HepG2 (cell line): ENCODE results near the gene PCNX4. TPM values are rescaled to one million over a fixed set of nuclear protein-coding genes. Genes with fewer than 3 reads are reported as not detected.

ENCODE experiments used
- ATAC-seq: fragments of 200-7000 bp; cut with Tn5 transposase; 3 replicates; pipeline ENCODE4 v1.9.1; 2020; ENCODE audit warnings: mild to moderate bottlenecking, moderate library complexity
- BruUV-seq: library from RNA; stranded (reverse); fragments of 400-500 nt; replicated peaks from 2 replicates; lab custom pipeline; 2021; lab: Mats Ljungman, UMichigan
- CTCF ChIA-PET: fragments of 300-600 bp; formaldehyde crosslinking; extraction: SDS; loops from one replicate; lab custom pipeline; 2021; ENCODE audit warnings: low total read pairs, inconsistent platforms, low intra/inter-chr PET ratio; lab: Yijun Ruan, JAX
- POLR2A ChIA-PET: fragments of 350-600 bp; sonication (Branson Sonifier 250); formaldehyde crosslinking; loops from one replicate; lab custom pipeline; 2020; ENCODE audit warnings: antibody characterized with exemption, inconsistent platforms; lab: Yijun Ruan, JAX
- DNase-seq: peaks from one replicate; pipeline ENCODE4 v3.0.0-alpha.2; 2015; ENCODE audit warnings: low spot score
- FAIRE-seq: peaks from 3 replicates; lab custom pipeline; 2011; peaks lifted over from hg19 to GRCh38; lab: Jason Lieb, UNC
- H2AFZ ChIP-seq: one replicate; pipeline ENCODE4 v1.6.1; 2011; ENCODE audit warnings: low read length, inconsistent platforms
- H3K27ac ChIP-seq: fragments of 300-600 bp; 3 replicates; pipeline ENCODE4 v1.8.0; 2011; ENCODE audit warnings: mixed run types, mild to moderate bottlenecking, mixed read lengths, low read length, inconsistent platforms; ENCODE audit not compliant: insufficient read depth; ENCODE audit errors: extremely low read length
- H3K27me3 ChIP-seq, 2 experiments: fragments of 200-600 bp in 1 of 2; 2 replicates in 1 of 2; 3 replicates in 1 of 2; pipeline versions ENCODE4 v1.6.0 to v1.8.0; 2011; ENCODE audit warnings: low read length in 2 of 2, mild to moderate bottlenecking in 2 of 2, moderate library complexity in 2 of 2, inconsistent platforms in 1 of 2; ENCODE audit not compliant: insufficient read depth in 2 of 2, control insufficient read depth in 1 of 2
- H3K36me3 ChIP-seq, 2 experiments: fragments of 200-600 bp in 1 of 2; replicated peaks in 1 of 2; 2 replicates in 1 of 2; 3 replicates in 1 of 2; pipeline versions ENCODE4 v1.5.1 to v1.8.0; 2011; ENCODE audit warnings: low read length in 2 of 2, inconsistent platforms in 1 of 2; ENCODE audit not compliant: insufficient read depth in 2 of 2, control insufficient read depth in 1 of 2
- H3K4me1 ChIP-seq: 2 replicates; pipeline ENCODE4 v1.5.1; 2012; ENCODE audit warnings: low read length, inconsistent platforms; ENCODE audit not compliant: insufficient read depth
- H3K4me2 ChIP-seq: 2 replicates; pipeline ENCODE4 v1.6.0; 2011; ENCODE audit warnings: low read depth, low read length, inconsistent platforms
- H3K4me3 ChIP-seq, 3 experiments: fragments of 200-600 bp in 1 of 3; sonication (generic), shearing (Covaris generic) in 1 of 3; replicated peaks in 1 of 3; 2 replicates each; pipeline ENCODE4 v1.5.1; 2011 to 2016; ENCODE audit warnings: low read length in 3 of 3, inconsistent platforms in 2 of 3, low read depth in 2 of 3, mild to moderate bottlenecking in 2 of 3, control low read depth in 1 of 3, mixed read lengths in 1 of 3; ENCODE audit not compliant: insufficient read depth in 1 of 3
- H3K79me2 ChIP-seq: one replicate; pipeline ENCODE4 v1.6.1; 2011; ENCODE audit warnings: low read length, inconsistent platforms; ENCODE audit not compliant: insufficient read depth
- H3K9ac ChIP-seq: 2 replicates; pipeline ENCODE4 v1.6.0; 2011; ENCODE audit warnings: mild to moderate bottlenecking, low read depth, low read length, inconsistent platforms; ENCODE audit not compliant: insufficient read depth
- H3K9me3 ChIP-seq: 2 replicates; pipeline ENCODE4 v1.5.1; 2012; ENCODE audit warnings: mild to moderate bottlenecking, low read length
- H4K20me1 ChIP-seq: 2 replicates; pipeline ENCODE4 v1.6.0; 2011; ENCODE audit warnings: inconsistent platforms, mild to moderate bottlenecking, low read length, moderate library complexity; ENCODE audit not compliant: insufficient read depth
- ARID5B ChIP-seq: IDR thresholded peaks from 2 replicates; pipeline ENCODE4 v1.4.0; 2020; ENCODE audit warnings: mild to moderate bottlenecking, missing genetic modification reagents
- CBFB ChIP-seq: sonication (generic); formaldehyde crosslinking; IDR thresholded peaks from 2 replicates; pipeline ENCODE4 v1.4.0; 2020; ENCODE audit warnings: missing genetic modification reagents
- KDM3A ChIP-seq: IDR thresholded peaks from 2 replicates; pipeline ENCODE4 v1.6.1; 2018; ENCODE audit warnings: low read depth, missing compliant biosample characterization
- ZBTB21 ChIP-seq: sonication (generic); formaldehyde crosslinking; IDR thresholded peaks from 2 replicates; pipeline ENCODE4 v1.4.0; 2020; ENCODE audit warnings: missing genetic modification reagents
- ZNF3 ChIP-seq: IDR thresholded peaks from 2 replicates; pipeline ENCODE4 v1.7.0; 2017; ENCODE audit warnings: inconsistent platforms
- ZNF431 ChIP-seq: sonication (generic); formaldehyde crosslinking; IDR thresholded peaks from 2 replicates; pipeline ENCODE4 v1.9.0; 2022; ENCODE audit warnings: missing genetic modification reagents, low read depth, mild to moderate bottlenecking, borderline replicate concordance
- ZUFSP ChIP-seq: sonication (generic); formaldehyde crosslinking; IDR thresholded peaks from 2 replicates; pipeline ENCODE4 v1.9.0; 2021; ENCODE audit warnings: missing genetic modification reagents, mild to moderate bottlenecking, borderline replicate concordance
- WGBS: methylation state at CpG from one replicate; pipeline ENCODE4 v1.1.6; 2017; ENCODE audit warnings: low lambda C conversion rate; 5-methylcytosine and 5-hydroxymethylcytosine counted together
- in situ Hi-C: cut with HindIII; loops from 2 replicates; pipeline ENCODE4 v1.10.0; 2017; ENCODE audit warnings: low pct_unique_long_range_greater_than_20kb; ENCODE audit not compliant: extremely low pct_ligation_motif_present
- intact Hi-C: fragments of 100-400 bp; cut with micrococcal nuclease; formaldehyde crosslinking; loops from one replicate; pipeline ENCODE4 v1.10.0; 2022; ENCODE audit not compliant: unreplicated experiment
- polyA plus RNA-seq, 8 experiments: library from polyadenylated mRNA; depleted of rRNA in 3 of 8; stranded (reverse) in 7 of 8; unstranded in 1 of 8; fragments of >200 nt; fragmentation: Illumina TruSeq in 4 of 8; extraction: Trizol in 4 of 8; gene quantifications; 2 replicates each; pipeline versions ENCODE4 v1.2.1 to v1.2.3, GENCODE V29; 2011 to 2016; ENCODE audit warnings: low read depth in 4 of 8, missing spikeins in 1 of 8, mixed read lengths in 1 of 8; ENCODE audit not compliant: insufficient read depth in 1 of 8
- total RNA-seq, 5 experiments: library from RNA; depleted of rRNA; stranded (reverse); fragments of >200 nt; fragmentation: Illumina TruSeq; extraction: Trizol; gene quantifications; 2 replicates each; pipeline ENCODE4 v1.2.3, GENCODE V29; 2016; ENCODE audit warnings: low read depth in 1 of 5
- TF ChIP-seq, protein P1 (sequence below): sonication (generic); formaldehyde crosslinking; conservative IDR thresholded peaks from 2 replicates; pipeline ENCODE4 v1.4.0; 2020; ENCODE audit warnings: mild to moderate bottlenecking, missing genetic modification reagents, moderate library complexity

Gene PCNX4
- total and polyA plus RNA-seq, 2 of the 13 experiments (the other 11 are each of a cell fraction or from before 2014, with no cell fraction given) = 28.6 to 43.0 TPM

GRCh38 chr14:60175255-60175902 is 83.7 kb downstream of the PCNX4 start:
- ChIA-PET CTCF (no interaction called here), POLR2A (no interaction called here)
- in situ Hi-C loops (loop anchor here (25.0 kb wide), 1 partner anchor 663 kb away; no protein-coding TSS in a partner anchor), intact Hi-C loops (no loop called here)
- no peak overlapping the region for H3K9ac ChIP-seq
- DNase-seq (no peak), ATAC-seq (no peak), FAIRE-seq (no peak)
- no peaks in the 10 kb centered on the region for H3K36me3 ChIP-seq
- 10% methylated on average over 2 of the region's 2 CpGs for WGBS
- H3K4me3 ChIP-seq = no peak overlapping the region
- no TSS peak for BruUV-seq
- H3K9me3 ChIP-seq = no peaks in the 10 kb centered on the region
- no peaks in the 10 kb centered on the region for H3K79me2 ChIP-seq
- no peak overlapping the region for H3K27ac ChIP-seq
- H3K27me3 ChIP-seq = peaks cover 0 to 5% of the 10 kb centered on the region in 2 experiments; a peak in 1 of 5 replicates
- no peak overlapping the region for H3K4me2 ChIP-seq
- no peak overlapping the region for H2AFZ ChIP-seq
- no peaks in the 10 kb centered on the region for H4K20me1 ChIP-seq
- peaks cover 8% of the 10 kb centered on the region for H3K4me1 ChIP-seq
- no peak for TF ChIP-seq ARID5B (CRISPR knock-in tag)
- TF ChIP-seq KDM3A (CRISPR knock-in tag) = no peak
- no peak for TF ChIP-seq ZBTB21

GRCh38 chr14:60178164-60178563 is 86.4 kb downstream of the PCNX4 start:
- H3K36me3 ChIP-seq = no peaks in the 10 kb centered on the region
- no TSS peak for BruUV-seq
- in situ Hi-C loops (loop anchor here (25.0 kb wide), 1 partner anchor 666 kb away; no protein-coding TSS in a partner anchor), intact Hi-C loops (no loop called here)
- H3K9ac ChIP-seq = no peak overlapping the region
- DNase-seq (no peak), ATAC-seq (no peak), FAIRE-seq (no peak)
- H3K27me3 ChIP-seq = peaks cover 0 to 5% of the 10 kb centered on the region in 2 experiments; a peak in 1 of 5 replicates
- H3K27ac ChIP-seq = no peak overlapping the region
- WGBS = 17% methylated on average over 1 of the region's 1 CpG
- H3K4me1 ChIP-seq = peaks cover 3% of the 10 kb centered on the region; the same call in 1 of the 2 replicates
- no peaks in the 10 kb centered on the region for H3K79me2 ChIP-seq
- H2AFZ ChIP-seq = no peak overlapping the region
- H3K4me2 ChIP-seq = no peak overlapping the region
- no peak overlapping the region for H3K4me3 ChIP-seq
- CTCF ChIA-PET = no interaction called here
- H4K20me1 ChIP-seq = no peaks in the 10 kb centered on the region
- POLR2A ChIA-PET = no interaction called here
- no peaks in the 10 kb centered on the region for H3K9me3 ChIP-seq
- TF ChIP-seq ZNF3 (CRISPR knock-in tag) (no peak), ZNF431 (CRISPR knock-in tag) (no peak), CBFB (CRISPR knock-in tag) (no peak), ZUFSP (CRISPR knock-in tag) (no peak)
- TF ChIP-seq, protein P1, sequence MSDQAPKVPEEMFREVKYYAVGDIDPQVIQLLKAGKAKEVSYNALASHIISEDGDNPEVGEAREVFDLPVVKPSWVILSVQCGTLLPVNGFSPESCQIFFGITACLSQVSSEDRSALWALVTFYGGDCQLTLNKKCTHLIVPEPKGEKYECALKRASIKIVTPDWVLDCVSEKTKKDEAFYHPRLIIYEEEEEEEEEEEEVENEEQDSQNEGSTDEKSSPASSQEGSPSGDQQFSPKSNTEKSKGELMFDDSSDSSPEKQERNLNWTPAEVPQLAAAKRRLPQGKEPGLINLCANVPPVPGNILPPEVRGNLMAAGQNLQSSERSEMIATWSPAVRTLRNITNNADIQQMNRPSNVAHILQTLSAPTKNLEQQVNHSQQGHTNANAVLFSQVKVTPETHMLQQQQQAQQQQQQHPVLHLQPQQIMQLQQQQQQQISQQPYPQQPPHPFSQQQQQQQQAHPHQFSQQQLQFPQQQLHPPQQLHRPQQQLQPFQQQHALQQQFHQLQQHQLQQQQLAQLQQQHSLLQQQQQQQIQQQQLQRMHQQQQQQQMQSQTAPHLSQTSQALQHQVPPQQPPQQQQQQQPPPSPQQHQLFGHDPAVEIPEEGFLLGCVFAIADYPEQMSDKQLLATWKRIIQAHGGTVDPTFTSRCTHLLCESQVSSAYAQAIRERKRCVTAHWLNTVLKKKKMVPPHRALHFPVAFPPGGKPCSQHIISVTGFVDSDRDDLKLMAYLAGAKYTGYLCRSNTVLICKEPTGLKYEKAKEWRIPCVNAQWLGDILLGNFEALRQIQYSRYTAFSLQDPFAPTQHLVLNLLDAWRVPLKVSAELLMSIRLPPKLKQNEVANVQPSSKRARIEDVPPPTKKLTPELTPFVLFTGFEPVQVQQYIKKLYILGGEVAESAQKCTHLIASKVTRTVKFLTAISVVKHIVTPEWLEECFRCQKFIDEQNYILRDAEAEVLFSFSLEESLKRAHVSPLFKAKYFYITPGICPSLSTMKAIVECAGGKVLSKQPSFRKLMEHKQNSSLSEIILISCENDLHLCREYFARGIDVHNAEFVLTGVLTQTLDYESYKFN (CRISPR knock-in tag) = no peak
